HUDEP-2 (cell line): ENCODE results near the gene EXTL2.
A peak's percentile ranks its signal among the peaks of the same experiment; 100 is the strongest.
"Not testable (repeated sequence)": the region's sequence is repeated elsewhere in the genome, so short reads cannot be mapped to it uniquely, and the experiment has no call there.

Source experiments
- DNase-seq, 76 experiments: peaks; one replicate each; lab custom pipeline; 2025; ENCODE audit not compliant: unreplicated experiment in 76 of 76; lab: John Stamatoyannopoulos, UW

The EXTL2 gene

GRCh38 chr1:100866041-100866900 is 28.4 kb downstream of the EXTL2 start:
- DNase-seq: peak in 8 of 76 experiments; percentile 1 to 18 (median 8)

DNA sequence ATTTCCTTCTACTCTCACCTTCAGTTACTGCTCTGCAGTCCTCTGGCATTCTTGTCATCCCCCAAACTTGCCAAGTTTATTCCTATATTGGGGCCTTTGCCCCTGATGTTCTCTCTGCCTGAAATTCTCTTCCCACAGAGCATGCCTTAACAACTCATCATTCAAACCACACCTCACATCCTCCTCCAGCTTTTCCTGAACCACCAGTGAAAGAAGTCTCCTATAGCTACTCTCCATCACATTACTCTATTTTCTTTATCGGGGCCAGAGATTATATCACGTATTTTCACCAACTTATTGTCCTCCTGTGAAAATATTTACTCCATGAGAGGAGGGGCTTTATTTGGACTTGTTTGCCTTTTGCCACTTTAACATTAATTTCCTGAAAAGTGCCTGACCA is 32.1 kb downstream of the EXTL2 start:
- DNase-seq: no peak

DNA sequence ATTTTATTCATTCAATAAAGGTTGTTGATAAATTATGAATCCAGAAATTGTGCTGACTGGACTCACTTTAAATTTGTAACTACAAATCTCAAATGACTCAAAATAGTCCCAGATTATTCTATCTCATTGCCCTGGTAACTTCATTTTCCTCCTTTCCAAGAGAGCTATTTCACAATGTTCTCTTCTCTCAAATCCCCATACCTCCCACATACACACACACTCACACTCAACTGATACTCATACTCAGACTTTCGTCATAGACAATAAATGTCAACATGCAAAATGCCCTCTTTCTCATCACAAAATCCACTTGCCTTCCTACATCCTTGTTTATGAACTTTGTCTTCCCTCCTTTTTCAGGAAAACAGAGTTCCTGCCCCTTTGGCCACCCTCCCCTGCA is 33.3 kb downstream of the EXTL2 start:
- DNase-seq: no peak

GRCh38 chr1:100860397-100860991 is 34.1 kb downstream of the EXTL2 start:
- no peak for DNase-seq

DNA sequence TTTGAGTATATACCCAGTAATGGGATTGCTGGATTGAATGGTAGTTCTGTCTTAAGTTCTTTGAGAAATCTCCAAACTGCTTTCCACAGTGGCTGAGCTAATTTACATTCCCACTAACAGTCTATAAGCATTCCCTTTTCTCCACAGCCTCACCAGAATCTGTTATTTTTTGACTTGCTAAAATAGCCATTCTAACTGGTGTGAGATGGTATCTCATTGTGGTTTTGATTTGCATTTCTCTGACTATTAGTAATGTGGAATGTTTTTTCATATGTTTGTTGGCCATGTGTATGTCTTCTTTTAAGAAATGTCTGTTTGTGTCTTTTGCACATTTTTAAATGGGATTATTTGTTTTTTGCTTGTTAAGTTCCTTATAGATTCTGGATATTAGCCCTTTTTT is 39.5 kb downstream of the EXTL2 start:
- not testable (repeated sequence) for DNase-seq

- no peak for DNase-seq
Measured at GRCh38 chr1:100852976-100853375, 41.7 kb downstream of the EXTL2 start.

GRCh38 chr1:100851726-100852125 is 42.9 kb downstream of the EXTL2 start:
- no peak for DNase-seq

DNA sequence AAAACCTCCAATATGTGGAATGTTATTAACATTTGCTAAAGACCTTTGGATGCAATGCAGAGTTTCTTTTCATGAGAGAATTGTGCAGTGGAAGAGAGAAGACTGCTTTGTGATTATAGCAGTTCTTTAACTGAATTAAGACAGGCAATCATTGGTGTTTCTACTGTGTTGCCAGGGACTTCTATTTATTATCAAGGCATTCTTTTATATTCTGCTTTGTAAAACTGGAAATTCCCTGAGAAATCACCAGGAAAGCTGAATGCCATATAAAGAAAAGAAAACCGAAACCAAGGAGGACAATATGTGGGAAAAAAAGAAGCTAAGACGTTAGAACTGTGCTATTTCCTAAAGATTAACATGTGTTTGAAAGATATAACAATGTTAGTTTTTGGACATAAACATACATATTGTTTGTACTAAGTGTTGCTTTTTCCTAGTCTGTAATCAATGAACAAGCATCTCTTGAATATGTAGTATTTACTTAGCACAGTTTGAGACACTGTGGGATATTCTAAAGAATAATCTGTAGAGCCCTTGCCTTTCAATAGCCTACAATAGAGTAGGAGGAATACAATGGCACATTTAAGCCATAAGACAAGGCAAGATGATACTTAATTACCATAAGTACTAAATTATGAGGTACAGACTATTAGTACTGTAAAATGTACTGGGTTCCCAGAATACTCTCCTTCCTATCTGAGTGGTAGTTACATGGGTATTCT is 47.1 kb downstream of the EXTL2 start:
- DNase-seq: no peak

DNA sequence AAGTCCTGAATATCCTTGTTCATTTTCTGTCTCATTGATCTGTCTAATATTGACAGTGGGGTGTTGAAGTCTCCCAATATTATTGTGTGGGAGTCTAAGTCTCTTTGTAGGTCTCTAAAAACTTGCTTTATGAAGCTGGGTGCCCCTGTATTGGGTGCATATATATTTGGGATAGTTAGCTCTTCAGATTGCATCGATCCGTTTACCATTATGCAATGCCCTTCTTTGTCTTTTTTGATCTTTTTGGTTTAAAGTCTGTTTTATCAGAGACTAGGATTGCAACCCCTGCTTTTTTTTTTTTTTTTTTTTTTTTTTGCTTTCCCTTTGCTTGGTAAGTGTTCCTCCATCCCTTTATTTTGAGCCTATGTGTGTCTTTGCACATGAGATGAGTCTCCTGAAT is 51.5 kb downstream of the EXTL2 start:
- DNase-seq: not testable (repeated sequence)

DNA sequence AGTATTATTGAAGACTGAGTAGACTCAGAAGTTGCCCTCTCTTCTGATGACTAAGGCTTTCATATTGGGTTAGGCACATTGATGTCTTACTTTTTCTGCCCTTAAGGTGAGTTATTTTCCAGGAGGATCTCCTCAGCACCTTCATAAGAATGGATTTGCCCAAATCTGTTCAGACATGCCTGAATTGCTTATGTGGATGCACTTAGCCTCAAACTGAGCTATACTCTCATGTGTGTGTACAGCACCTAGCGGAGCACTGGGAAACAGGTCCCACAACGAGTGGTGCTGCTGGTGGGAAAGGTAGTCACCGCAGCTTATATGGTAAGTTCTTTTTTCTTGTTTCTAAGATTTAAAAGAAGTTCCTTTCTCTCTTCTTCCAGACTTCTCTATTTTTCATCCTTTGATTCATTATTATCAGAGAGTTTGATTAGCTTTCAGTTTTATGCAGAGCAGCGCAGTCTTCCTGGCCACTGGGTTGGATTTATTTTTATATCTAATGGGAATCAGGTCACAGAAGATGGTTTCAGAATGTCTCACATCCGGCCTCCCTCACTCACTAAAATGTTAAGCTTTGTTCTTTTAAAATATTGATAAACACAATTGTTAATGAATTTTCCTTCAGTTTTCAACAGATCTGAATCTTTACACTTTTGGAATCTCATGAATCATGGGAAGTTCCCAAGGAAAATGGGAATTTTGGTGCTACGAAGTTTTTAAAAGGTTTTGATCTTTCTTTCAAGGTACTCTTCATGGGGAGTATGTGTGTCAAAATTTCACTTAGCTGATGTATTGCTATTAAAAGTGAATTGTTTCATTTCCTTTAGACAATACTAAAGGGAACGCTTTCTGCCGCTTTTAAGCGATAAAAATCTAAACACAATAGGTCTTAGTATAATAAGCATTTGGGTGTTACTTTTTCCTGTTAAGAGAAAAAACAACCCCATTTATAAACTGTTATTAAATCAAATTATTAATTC is 58.5 kb downstream of the EXTL2 start:
- DNase-seq: no peak

DNA sequence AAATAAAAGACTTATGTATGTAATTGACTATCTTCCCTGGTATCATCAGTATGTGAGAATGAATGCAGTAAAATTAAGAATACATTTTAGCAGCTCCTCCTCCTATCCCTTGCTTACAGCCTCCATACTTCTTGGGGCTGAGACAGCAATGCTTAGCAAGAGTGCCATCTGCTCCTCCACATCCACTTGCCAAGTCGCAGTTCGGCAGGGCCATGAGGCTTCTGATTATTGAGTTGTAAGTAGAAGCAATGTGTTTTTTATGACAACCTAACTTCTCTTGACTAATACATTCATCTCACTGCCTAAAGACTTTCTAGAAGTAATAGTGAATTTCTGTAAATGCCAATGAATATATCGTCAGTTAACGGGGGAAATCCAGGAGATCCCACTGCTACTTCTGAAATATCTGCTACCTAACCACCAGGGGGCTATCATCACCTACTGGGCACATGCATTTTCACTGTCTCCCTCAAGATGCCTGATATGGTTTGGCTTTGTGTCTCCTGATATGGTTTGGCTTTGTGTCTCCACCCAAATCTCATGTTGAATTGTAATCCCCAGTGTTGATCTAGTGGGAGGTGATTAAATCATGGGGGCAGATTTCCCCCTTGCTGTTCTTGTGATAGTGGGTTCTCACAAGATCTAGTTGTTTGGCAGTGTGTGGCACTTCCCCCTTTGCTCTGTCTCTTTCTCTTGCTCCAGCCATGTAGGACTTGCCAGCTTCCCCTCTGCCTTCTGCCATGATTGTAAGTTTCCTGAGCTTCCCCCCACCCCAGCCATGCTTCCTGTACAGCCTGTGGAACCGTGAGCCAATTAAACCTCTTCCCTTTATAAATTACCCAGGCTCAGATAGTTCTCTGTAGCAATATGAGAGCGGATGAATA is 59.6 kb downstream of the EXTL2 start:
- DNase-seq: peak in 17 of 76 experiments; percentile 0 to 48 (median 14)

DNA sequence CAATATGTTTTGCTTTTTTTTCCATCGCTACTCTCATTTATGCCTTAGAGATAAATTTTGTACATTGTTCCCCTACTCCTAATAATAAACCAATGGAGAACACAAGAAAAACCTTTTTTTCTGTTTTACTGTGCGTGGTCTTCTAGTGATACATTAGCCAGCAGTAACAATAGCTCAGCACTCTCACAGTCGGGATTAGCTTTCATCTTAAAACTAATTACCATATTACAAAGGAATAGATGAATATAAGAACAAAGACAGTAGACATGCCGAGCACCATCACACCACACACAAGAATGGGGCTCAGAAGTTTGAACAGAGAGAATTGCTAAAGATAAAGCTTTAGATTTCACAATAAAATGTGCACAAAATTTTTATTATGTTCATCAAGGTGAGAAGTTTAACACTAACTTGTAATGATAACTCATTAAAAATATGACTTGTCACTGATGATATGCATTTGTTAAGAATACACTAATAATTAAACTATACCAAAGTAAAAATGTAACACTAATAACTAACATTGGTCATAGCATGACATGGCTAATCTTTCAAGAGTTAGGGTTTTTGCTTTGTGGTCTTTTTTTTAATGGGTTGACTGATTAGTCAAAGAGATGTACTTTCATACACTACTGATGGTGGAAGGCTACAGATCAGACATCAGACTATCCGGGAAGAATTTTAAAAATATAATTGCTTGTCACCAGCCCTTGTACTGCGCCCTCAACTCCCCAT is 61.8 kb downstream of the EXTL2 start:
- no peak for DNase-seq

DNA sequence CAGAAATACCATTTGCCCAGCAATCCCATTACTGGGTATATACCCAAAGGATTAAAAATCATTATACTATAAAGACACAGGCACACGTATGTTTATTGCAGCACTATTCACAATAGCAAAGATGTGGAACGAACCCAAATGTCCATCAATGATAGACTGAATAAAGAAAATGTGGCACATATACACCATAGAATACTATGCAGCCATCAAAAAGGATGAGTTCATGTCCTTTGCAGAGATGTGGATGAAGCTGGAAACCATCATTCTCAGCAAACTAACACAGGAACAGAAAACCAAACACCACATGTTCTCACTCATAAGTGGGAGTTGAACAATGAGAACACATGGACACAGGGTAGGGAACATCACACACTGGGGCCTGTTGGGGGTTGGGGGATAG is 69.0 kb downstream of the EXTL2 start:
- not testable (repeated sequence) for DNase-seq
